Myocyte (in vitro differentiated cells): ENCODE measurements around the gene CASK. TPM values are rescaled to one million over a fixed set of nuclear protein-coding genes. Genes with fewer than 3 reads are reported as not detected.

ENCODE experiments used
- DNase-seq: peaks from one replicate; pipeline ENCODE4 v3.0.0-alpha.2; 2012; ENCODE audit warnings: low read depth
- total RNA-seq: library from RNA; depleted of rRNA; stranded (reverse); fragments of >200 nt; gene quantifications from 2 replicates; pipeline ENCODE4 v1.2.3, GENCODE V29; 2014

Gene CASK
- total RNA-seq, 1 donor from 2014 or later: 18.4 TPM

DNA sequence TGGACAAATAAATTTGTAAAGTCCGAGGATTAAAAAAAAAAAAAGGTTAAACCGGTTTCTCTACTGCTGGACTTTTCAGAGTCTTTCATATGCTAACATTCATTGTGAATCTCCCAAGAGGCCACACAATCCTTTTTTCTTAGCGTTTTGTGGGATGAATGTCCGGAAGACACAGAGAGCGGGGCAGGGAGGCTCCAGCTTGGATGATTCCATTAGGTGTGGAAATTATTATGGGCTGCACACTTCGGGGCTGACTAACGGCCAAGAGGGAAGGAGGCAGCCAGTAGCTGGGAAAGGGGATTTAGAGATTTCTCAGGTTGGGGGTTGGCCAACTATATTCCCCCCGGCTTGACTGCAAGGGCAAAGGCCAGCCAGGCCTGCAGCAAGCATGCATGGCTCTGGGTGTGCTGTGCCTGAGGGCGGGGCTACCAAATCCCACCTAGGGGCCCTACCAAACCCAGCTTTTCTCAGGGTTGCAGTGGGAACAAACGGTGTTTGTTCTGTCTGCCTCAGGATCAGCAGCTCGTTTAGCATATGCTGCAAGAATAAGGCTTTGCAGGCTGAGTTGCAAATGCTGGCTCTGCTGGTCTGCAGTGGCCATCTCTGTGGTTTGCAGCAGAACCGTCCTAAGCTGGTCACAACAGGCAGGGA lies 447.6 kb downstream of the CASK start:
- no peak for DNase-seq

DNA sequence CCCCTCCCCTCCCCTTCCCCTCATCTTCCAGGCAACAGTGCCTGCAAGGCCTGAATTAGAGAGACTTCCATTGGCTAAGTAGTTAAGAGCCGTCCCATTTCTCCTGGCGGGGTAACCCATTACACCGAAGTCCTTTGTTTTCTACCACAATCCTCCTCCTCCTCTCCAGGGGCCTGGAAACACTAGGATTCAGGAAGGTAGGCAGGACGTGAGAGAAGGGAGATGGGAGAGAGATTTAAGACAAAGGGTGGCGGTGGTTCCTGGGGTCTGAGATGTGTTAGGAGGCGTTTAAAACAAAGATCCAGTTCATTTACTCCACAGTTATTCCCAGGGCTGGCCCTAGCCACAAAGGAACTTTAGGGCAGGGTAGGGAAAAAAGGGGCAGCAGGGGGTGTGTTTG lies 448.2 kb downstream of the CASK start:
- DNase-seq: no peak

DNA sequence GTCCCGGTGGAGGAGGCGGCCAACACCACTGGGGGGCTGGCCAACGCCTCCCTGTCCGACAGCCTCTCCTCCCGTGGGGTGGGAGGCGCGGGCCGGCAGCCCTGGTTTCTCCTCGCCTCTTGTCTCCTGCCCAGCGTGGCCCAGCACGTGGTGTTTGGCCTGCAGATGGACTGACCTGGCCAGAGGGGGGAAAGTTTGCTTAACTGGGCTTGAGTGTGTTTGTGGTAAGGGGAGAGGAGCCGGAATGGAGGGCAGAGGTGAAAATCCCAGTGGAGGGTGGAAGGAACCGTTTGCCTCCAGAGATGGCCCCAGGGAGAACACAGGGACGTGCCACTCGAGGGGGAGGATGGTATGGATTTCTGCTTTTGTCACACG lies 448.6 kb downstream of the CASK start:
- no peak for DNase-seq

DNA sequence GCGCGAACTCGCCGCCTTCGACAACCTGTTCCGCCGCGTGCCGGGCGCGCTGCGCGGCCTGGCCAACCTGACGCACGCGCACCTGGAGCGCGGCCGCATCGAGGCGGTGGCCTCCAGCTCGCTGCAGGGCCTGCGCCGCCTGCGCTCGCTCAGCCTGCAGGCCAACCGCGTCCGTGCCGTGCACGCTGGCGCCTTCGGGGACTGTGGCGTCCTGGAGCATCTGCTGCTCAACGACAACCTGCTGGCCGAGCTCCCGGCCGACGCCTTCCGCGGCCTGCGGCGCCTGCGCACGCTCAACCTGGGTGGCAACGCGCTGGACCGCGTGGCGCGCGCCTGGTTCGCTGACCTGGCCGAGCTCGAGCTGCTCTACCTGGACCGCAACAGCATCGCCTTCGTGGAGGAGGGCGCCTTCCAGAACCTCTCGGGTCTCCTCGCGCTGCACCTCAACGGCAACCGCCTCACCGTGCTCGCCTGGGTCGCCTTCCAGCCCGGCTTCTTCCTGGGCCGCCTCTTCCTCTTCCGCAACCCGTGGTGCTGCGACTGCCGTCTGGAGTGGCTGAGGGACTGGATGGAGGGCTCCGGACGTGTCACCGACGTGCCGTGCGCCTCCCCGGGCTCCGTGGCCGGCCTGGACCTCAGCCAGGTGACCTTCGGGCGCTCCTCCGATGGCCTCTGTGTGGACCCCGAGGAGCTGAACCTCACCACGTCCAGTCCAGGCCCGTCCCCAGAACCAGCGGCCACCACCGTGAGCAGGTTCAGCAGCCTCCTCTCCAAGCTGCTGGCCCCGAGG lies 449.2 kb downstream of the CASK start:
- DNase-seq: no peak

DNA sequence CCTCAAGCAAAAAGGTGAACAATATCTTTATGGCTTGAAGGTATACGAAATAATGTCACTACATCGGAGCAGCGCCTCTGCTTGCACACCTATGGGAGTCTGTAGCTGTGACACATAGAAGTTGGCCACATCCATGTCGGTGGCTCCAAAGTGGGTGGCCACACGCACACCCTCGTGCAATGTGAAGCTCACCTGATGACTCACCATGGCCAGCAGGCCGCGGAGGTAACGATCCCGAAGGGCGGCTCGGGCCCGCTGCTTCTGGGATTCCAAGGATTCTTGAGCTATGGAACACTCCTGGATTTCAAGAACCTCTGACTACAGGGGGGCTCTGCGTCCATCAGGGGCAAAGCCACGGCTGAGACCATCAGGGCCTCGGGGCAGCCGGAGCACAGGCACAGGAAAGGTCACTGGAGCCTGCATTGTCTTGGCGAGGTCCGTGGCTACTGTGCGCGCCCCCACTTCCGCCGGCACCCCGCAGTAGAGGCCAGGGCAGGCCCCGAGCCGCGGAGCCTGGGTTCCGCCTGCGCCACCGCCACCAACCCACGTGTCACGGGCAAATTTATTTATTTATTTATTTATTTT lies 451.0 kb downstream of the CASK start:
- no peak for DNase-seq

DNA sequence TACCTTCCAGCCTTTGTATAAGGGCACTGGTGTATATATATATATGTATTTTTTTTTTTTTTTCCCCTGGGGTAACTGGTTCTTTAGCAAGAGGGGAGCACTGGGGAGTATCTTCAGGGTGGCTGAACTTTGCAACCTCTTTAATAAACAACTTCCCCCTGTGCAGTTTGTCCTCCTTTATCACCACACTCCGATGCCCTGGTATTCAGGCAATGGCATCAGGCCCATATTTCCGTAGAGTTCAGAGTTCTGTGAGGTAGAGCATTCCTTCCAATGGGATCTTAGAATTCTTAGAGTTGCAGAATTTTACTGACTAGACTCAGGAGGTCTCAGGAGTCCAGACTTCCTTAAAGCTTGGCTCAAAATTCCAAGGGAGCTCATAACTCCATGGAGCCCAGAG lies 451.6 kb downstream of the CASK start:
- no peak for DNase-seq

DNA sequence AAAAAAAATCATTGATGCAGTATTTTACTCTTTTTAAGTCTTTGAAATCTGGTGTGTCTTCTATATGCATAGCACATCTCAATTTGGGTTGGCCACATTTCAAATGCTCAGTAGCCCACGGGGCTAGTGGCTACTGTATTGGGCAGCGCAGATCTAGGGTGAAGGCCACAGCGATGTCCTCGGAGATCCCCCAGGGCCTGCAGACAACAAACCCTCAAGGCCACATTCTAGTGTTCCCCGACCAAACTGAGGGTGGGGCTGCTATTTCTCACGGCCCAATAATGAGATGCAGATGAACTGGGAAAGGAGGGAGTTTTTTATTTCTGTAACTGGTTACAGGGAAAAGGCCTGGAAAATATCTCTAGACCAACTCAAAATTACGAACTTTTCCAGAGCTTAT lies 452.6 kb downstream of the CASK start:
- no peak for DNase-seq

DNA sequence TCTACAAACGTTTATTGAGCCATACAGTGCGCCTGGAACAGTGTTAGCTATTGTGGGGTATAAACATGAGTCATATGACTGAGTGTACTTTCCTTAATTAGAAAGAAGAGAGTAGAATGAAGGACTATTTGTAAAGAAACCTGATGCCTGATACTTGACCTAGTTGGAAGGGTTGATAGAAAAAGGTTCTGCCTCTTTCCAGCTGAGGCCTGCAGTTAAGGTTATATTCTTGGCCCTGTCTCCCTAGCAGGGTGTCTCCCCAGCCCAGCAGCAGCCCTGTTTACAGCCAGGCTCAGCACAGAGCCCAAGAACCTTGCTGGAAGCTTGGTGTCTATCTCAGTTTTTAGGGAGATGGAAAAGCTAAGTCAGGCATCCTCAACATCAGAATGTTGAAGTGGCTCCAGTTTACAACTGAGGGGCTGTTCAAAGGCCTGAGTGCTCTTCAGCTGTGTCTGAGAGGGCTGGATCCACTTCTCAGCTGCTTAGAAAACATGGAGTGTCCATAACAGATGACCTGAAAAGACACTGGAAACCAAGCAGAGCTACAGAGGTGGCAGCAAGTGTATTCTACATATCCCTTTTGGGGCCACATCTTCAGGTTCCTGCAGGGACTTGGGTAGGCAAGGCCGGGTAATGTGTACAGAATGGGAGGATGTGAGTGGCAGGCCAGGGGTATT lies 454.6 kb downstream of the CASK start:
- peak; percentile 52 for DNase-seq

Other genes starting within 250 kb of the CASK start
- 0.21 TPM in 1 of 2 replicates, not detected in the other for gene GPR34, start 234.6 kb downstream of the CASK start, total RNA-seq
- not detected in 2 replicates for gene GPR82, start 199.4 kb downstream of the CASK start, total RNA-seq